Measurements from ENCODE around the gene EVI5. TPM values are rescaled to one million over a fixed set of nuclear protein-coding genes. Genes with fewer than 3 reads are reported as not detected.
A peak's percentile ranks its signal among the peaks of the same experiment; 100 is the strongest.

Gene EVI5
- total RNA-seq, 1 experiment from 2014 or later = 38.2 TPM

- intact Hi-C loops (cut with micrococcal nuclease) = loop anchor here (10.0 kb wide), 1 partner anchor 104 kb away; no protein-coding TSS in a partner anchor
- Histone ChIP-seq H3K4me3 (ENCODE audit: low read length) (no peak overlapping the region), H3K9me3 (ENCODE audit: low read length) (no peaks in the 10 kb centered on the region), H3K36me3 (ENCODE audit: low read depth, low read length) (no peaks in the 10 kb centered on the region), H3K9ac (ENCODE audit: low read length) (no peak overlapping the region), H3F3A (ENCODE audit: low read length, unreplicated experiment) (no peaks in the 10 kb centered on the region), H3K27me3 (ENCODE audit: low read length) (peaks cover 21% of the 10 kb centered on the region), H3K4me1 (ENCODE audit: insufficient read depth, low read length) (peaks cover 13% of the 10 kb centered on the region; the same call in 1 of the 2 replicates), H3K27ac (ENCODE audit: low read length) (no peak overlapping the region), H3K9me2 (replicated peaks; ENCODE audit: low read length) (no peaks in the 10 kb centered on the region), H3K4me2 (ENCODE audit: low read length) (no peak overlapping the region), H4K20me1 (ENCODE audit: low read length) (no peaks in the 10 kb centered on the region), H3K79me2 (ENCODE audit: low read length) (no peaks in the 10 kb centered on the region), H2AFZ (ENCODE audit: low read length) (no peak overlapping the region)
- TF ChIP-seq EZH2phosphoT487 (IDR thresholded peaks at IDR 0.05; ENCODE audit: borderline replicate concordance, low read length) (no peak), EZH2 (IDR thresholded peaks at IDR 0.05; ENCODE audit: low read length, unreplicated experiment) (no peak), CTCF (conservative IDR thresholded peaks at IDR 0.05; ENCODE audit: low read depth, low read length) (no peak)
- BruUV-seq (replicated peaks) = no TSS peak
- ChIA-PET POLR2A (ENCODE audit: unreplicated experiment) (no interaction called here), CTCF (no interaction called here)
- ATAC-seq (no peak), DNase-seq (no peak)
Observed at GRCh38 chr1:92480200-92480812, 304.6 kb downstream of the EVI5 start.

GRCh38 chr1:92479587-92479986, 305.3 kb downstream of the EVI5 start:
- H3K9ac ChIP-seq (ENCODE audit: low read length) = no peak overlapping the region
- no peaks in the 10 kb centered on the region for H3K9me2 ChIP-seq (replicated peaks; ENCODE audit: low read length)
- H3K27me3 ChIP-seq (ENCODE audit: low read length) = peaks cover 15% of the 10 kb centered on the region
- intact Hi-C loops (cut with micrococcal nuclease) = no loop called here
- no peaks in the 10 kb centered on the region for H3K36me3 ChIP-seq (ENCODE audit: low read depth, low read length)
- H3K9me3 ChIP-seq (ENCODE audit: low read length) = no peaks in the 10 kb centered on the region
- no TSS peak for BruUV-seq (replicated peaks)
- no peaks in the 10 kb centered on the region for H3K79me2 ChIP-seq (ENCODE audit: low read length)
- ATAC-seq (no peak), DNase-seq (no peak)
- POLR2A ChIA-PET (ENCODE audit: unreplicated experiment) = no interaction called here
- no peaks in the 10 kb centered on the region for H3F3A ChIP-seq (ENCODE audit: low read length, unreplicated experiment)
- TF ChIP-seq EZH2phosphoT487 (IDR thresholded peaks at IDR 0.05; ENCODE audit: borderline replicate concordance, low read length) (no peak), CTCF (conservative IDR thresholded peaks at IDR 0.05; ENCODE audit: low read depth, low read length) (no peak), EZH2 (IDR thresholded peaks at IDR 0.05; ENCODE audit: low read length, unreplicated experiment) (no peak)
- no peak overlapping the region for H3K27ac ChIP-seq (ENCODE audit: low read length)
- H4K20me1 ChIP-seq (ENCODE audit: low read length) = no peaks in the 10 kb centered on the region
- H3K4me2 ChIP-seq (ENCODE audit: low read length) = no peak overlapping the region
- H3K4me3 ChIP-seq (ENCODE audit: low read length) = no peak overlapping the region
- CTCF ChIA-PET = no interaction called here
- no peak overlapping the region for H2AFZ ChIP-seq (ENCODE audit: low read length)
- peaks cover 13% of the 10 kb centered on the region; the same call in 1 of the 2 replicates for H3K4me1 ChIP-seq (ENCODE audit: insufficient read depth, low read length)

- intact Hi-C loops (cut with micrococcal nuclease) = no loop called here
- Histone ChIP-seq H3K4me1 (ENCODE audit: insufficient read depth, low read length) (peaks cover 2% of the 10 kb centered on the region; the same call in 1 of the 2 replicates), H2AFZ (ENCODE audit: low read length) (no peak overlapping the region), H3K79me2 (ENCODE audit: low read length) (no peaks in the 10 kb centered on the region), H3K27me3 (ENCODE audit: low read length) (peaks cover 4% of the 10 kb centered on the region), H3K9me2 (replicated peaks; ENCODE audit: low read length) (no peaks in the 10 kb centered on the region), H3K4me2 (ENCODE audit: low read length) (no peak overlapping the region), H3K9me3 (ENCODE audit: low read length) (no peaks in the 10 kb centered on the region), H4K20me1 (ENCODE audit: low read length) (no peaks in the 10 kb centered on the region), H3K9ac (ENCODE audit: low read length) (no peak overlapping the region), H3K27ac (ENCODE audit: low read length) (no peak overlapping the region), H3K4me3 (ENCODE audit: low read length) (no peak overlapping the region), H3K36me3 (ENCODE audit: low read depth, low read length) (no peaks in the 10 kb centered on the region), H3F3A (ENCODE audit: low read length, unreplicated experiment) (no peaks in the 10 kb centered on the region)
- TF ChIP-seq EZH2 (IDR thresholded peaks at IDR 0.05; ENCODE audit: low read length, unreplicated experiment) (no peak), CTCF (conservative IDR thresholded peaks at IDR 0.05; ENCODE audit: low read depth, low read length) (no peak), EZH2phosphoT487 (IDR thresholded peaks at IDR 0.05; ENCODE audit: borderline replicate concordance, low read length) (no peak)
- peak; percentile 26 for DNase-seq
- no peak for ATAC-seq
- BruUV-seq (replicated peaks) = no TSS peak
- ChIA-PET CTCF (no interaction called here), POLR2A (ENCODE audit: unreplicated experiment) (no interaction called here)
Observed at GRCh38 chr1:92478393-92478792, 306.5 kb downstream of the EVI5 start.

All from PC-3 (cell line).